Esophagus muscularis mucosa (tissue), 4 donors: ENCODE measurements around the gene TMEM135. TPM values are rescaled to one million over a fixed set of nuclear protein-coding genes. Genes with fewer than 3 reads are reported as not detected.

Experiments used
- DNase-seq: peaks from one replicate; pipeline ENCODE4 v3.0.0-alpha.2; 2017; ENCODE audit errors: extremely low spot score
- H3K27ac ChIP-seq, 4 donors: fragments of 200-600 bp; sonication (generic); replicated peaks in 1 of 4; 1 replicate in 3 of 4; 2 replicates in 1 of 4; pipeline ENCODE4 v1.5.1; 2016 to 2019; ENCODE audit warnings: mild to moderate bottlenecking in 1 of 4
- H3K27me3 ChIP-seq, 4 donors: fragments of 200-600 bp; sonication (generic); one replicate each; pipeline versions ENCODE4 v1.5.1 to v1.6.0; 2016 to 2019
- H3K36me3 ChIP-seq, 4 donors: fragments of 200-600 bp; sonication (generic); one replicate each; pipeline ENCODE4 v1.5.1; 2016 to 2019
- H3K4me1 ChIP-seq, 4 donors: fragments of 200-600 bp; sonication (generic); one replicate each; pipeline ENCODE4 v1.5.1; 2016 to 2019
- H3K4me3 ChIP-seq, 4 donors: fragments of 200-600 bp; sonication (generic); 1 replicate in 2 of 4; 2 replicates in 2 of 4; pipeline ENCODE4 v1.5.1; 2016 to 2019; ENCODE audit warnings: mild to moderate bottlenecking in 4 of 4, moderate library complexity in 1 of 4
- H3K9me3 ChIP-seq, 4 donors: fragments of 200-600 bp; sonication (generic); 1 replicate in 3 of 4; 2 replicates in 1 of 4; pipeline ENCODE4 v1.5.1; 2016 to 2019
- CTCF ChIP-seq, 3 experiments: fragments of 200-600 bp in 2 of 3; fragments of 450-650 bp in 1 of 3; sonication (generic) in 2 of 3; IDR thresholded peaks; one replicate each; pipeline ENCODE4 v1.5.1; 2017 to 2019; ENCODE audit warnings: antibody characterized with exemption in 3 of 3, mild to moderate bottlenecking in 2 of 3, moderate library complexity in 1 of 3
- EP300 ChIP-seq: sonication (generic); formaldehyde crosslinking; IDR thresholded peaks from one replicate; pipeline ENCODE4 v1.6.1; 2017; ENCODE audit warnings: antibody characterized with exemption
- POLR2A ChIP-seq: fragments of 450-650 bp; IDR thresholded peaks from one replicate; pipeline ENCODE4 v1.6.1; 2017; ENCODE audit warnings: antibody characterized with exemption, moderate library complexity, mild to moderate bottlenecking, low read depth
- POLR2AphosphoS5 ChIP-seq, 2 donors: sonication (generic); formaldehyde crosslinking; IDR thresholded peaks; one replicate each; pipeline ENCODE4 v1.6.1; 2017; ENCODE audit warnings: antibody characterized with exemption in 2 of 2
- WGBS: methylation state at CpG from one replicate; pipeline ENCODE4 v1.1.5; 2018; 5-methylcytosine and 5-hydroxymethylcytosine counted together
- intact Hi-C: fragments of 100-400 bp; cut with DNase I; formaldehyde crosslinking; loops from one replicate; pipeline ENCODE4 v1.15.1; 2023
- total RNA-seq, 4 donors: library from RNA; depleted of rRNA; stranded (reverse); fragments of >200 nt; gene quantifications; one replicate each; pipeline versions ENCODE4 v1.1.0 to v1.2.1, GENCODE V29; 2016

TMEM135 gene
- total RNA-seq, 4 donors from 2014 or later: 11.6 to 19.5 (median 14.9) TPM

GRCh38 chr11:87056091-87056490, 18.4 kb downstream of the TMEM135 start:
- no peak for DNase-seq
- H3K4me3 ChIP-seq: no peak overlapping the region
- H3K36me3 ChIP-seq: no peaks in the 10 kb centered on the region
- H3K27ac ChIP-seq: no peak overlapping the region
- H3K9me3 ChIP-seq: no peaks in the 10 kb centered on the region
- WGBS: 72% methylated on average over 3 of the region's 3 CpGs
- H3K4me1 ChIP-seq: no peaks in the 10 kb centered on the region
- TF ChIP-seq POLR2AphosphoS5 (IDR thresholded peaks at IDR 0.05) (no peak), POLR2A (no peak), CTCF (IDR thresholded peaks at IDR 0.05) (no peak), EP300 (no peak)
- intact Hi-C loops: no loop called here
- H3K27me3 ChIP-seq: no peaks in the 10 kb centered on the region

GRCh38 chr11:87057749-87058148, 20.0 kb downstream of the TMEM135 start:
- intact Hi-C loops: no loop called here
- Histone ChIP-seq H3K27ac (no peak overlapping the region), H3K4me1 (no peaks in the 10 kb centered on the region), H3K36me3 (no peaks in the 10 kb centered on the region), H3K9me3 (no peaks in the 10 kb centered on the region), H3K27me3 (no peaks in the 10 kb centered on the region), H3K4me3 (no peak overlapping the region)
- no peak for TF ChIP-seq EP300
- no peak for TF ChIP-seq POLR2AphosphoS5 (IDR thresholded peaks at IDR 0.05)
- no peak for TF ChIP-seq POLR2A
- TF ChIP-seq CTCF (IDR thresholded peaks at IDR 0.05): no peak
- DNase-seq: no peak

GRCh38 chr11:87059596-87060390, 22.1 kb downstream of the TMEM135 start:
- no peak for DNase-seq
- intact Hi-C loops: no loop called here
- TF ChIP-seq EP300 (no peak), POLR2A (no peak), POLR2AphosphoS5 (IDR thresholded peaks at IDR 0.05) (no peak), CTCF (IDR thresholded peaks at IDR 0.05) (no peak)
- Histone ChIP-seq H3K4me3 (no peak overlapping the region), H3K4me1 (no peaks in the 10 kb centered on the region), H3K9me3 (no peaks in the 10 kb centered on the region), H3K36me3 (no peaks in the 10 kb centered on the region), H3K27ac (no peak overlapping the region), H3K27me3 (no peaks in the 10 kb centered on the region)
- WGBS: 96% methylated on average over 10 of the region's 10 CpGs

GRCh38 chr11:87061766-87062165, 24.0 kb downstream of the TMEM135 start:
- intact Hi-C loops: no loop called here
- no peaks in the 10 kb centered on the region for H3K27me3 ChIP-seq
- DNase-seq: no peak
- WGBS: 91% methylated on average over 6 of the region's 6 CpGs
- no peak overlapping the region for H3K27ac ChIP-seq
- no peaks in the 10 kb centered on the region for H3K9me3 ChIP-seq
- H3K4me3 ChIP-seq: no peak overlapping the region
- H3K4me1 ChIP-seq: no peaks in the 10 kb centered on the region
- no peaks in the 10 kb centered on the region for H3K36me3 ChIP-seq
- TF ChIP-seq CTCF (IDR thresholded peaks at IDR 0.05) (no peak), EP300 (no peak), POLR2AphosphoS5 (IDR thresholded peaks at IDR 0.05) (no peak), POLR2A (no peak)

- intact Hi-C loops: no loop called here
- peaks cover 0 to 8% (median 0%) of the 10 kb centered on the region in 4 donors for H3K36me3 ChIP-seq
- no peaks in the 10 kb centered on the region for H3K27me3 ChIP-seq
- H3K4me3 ChIP-seq: no peak overlapping the region
- WGBS: 73% methylated on average over 2 of the region's 2 CpGs
- DNase-seq: no peak
- H3K4me1 ChIP-seq: no peaks in the 10 kb centered on the region
- no peak overlapping the region for H3K27ac ChIP-seq
- TF ChIP-seq CTCF (IDR thresholded peaks at IDR 0.05) (no peak), EP300 (no peak), POLR2A (no peak)
- no peaks in the 10 kb centered on the region for H3K9me3 ChIP-seq
Observed at GRCh38 chr11:87063982-87064381, 26.2 kb downstream of the TMEM135 start.
